Measurements from ENCODE around the gene PTDSS2.
A peak's percentile ranks its signal among the peaks of the same experiment; 100 is the strongest.

PTDSS2 gene

DNA sequence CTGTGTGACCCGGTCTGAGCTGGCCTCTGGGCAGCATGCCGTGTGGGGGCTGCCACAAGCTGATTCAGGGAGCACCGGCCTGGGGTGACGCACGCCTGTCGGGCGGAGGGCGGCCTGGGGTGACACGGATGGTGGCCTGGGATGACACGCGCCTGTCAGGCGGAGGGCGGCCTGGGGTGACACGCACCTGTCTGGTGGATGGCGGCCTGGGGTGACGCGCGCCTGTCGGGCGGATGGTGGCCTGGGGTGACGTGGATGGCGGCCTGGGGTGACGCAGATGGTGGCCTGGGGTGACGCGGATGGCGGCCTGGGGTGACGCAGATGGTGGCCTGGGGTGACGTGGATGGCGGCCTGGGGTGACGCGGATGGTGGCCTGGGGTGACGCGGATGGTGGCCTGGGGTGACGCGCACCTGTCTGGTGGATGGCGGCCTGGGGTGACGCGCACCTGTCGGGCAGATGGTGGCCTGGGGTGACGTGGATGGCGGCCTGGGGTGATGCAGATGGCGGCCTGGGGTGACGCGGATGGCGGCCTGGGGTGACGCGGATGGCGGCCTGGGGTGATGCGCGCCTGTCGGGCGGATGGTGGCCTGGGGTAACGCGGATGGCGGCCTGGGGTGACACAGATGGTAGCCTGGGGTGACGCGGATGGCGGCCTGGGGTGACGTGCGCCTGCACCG lies 21.5 kb downstream of the PTDSS2 start:
- no peak for DNase-seq

DNA sequence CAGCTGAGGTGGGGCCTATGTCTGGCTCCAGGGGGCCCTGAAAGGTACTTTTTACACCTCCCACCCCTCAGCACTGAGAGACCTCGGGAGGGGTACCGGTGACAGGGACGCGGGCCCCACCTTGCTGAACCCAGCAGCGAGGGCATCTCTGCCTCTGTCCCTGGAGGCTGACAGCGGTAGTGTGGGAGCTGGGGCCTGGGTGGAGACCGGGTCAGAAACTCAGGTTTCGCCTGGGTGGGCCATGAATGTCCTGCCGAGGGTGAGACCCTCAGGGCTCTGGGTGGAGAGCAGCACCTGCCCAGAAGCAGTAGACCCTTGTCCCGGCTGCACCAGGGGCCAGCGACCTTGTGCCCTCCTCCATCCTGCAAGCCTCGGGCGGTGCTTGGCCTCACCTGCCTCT lies 22.2 kb downstream of the PTDSS2 start:
- DNase-seq, result no peak

DNA sequence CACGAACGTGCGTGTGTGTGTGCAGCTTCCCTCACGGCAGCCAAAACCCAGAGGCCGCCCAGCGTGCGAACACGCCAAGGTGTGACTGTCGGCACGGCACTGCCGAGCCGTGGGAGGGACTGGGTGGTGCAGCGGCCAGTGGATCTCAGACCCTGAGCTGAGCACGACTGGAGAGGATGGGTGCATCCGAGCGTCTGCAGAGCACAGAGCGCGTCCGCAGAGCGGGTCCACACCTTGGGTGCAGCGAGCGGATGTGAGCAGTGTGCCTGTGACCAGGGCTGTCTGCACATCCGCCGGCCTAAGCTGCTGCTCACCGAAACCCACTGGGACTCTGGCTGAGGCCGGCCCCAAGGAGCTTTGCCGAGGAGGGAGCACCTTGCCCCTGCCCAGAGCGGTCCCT lies 22.7 kb downstream of the PTDSS2 start:
- no peak for DNase-seq

DNA sequence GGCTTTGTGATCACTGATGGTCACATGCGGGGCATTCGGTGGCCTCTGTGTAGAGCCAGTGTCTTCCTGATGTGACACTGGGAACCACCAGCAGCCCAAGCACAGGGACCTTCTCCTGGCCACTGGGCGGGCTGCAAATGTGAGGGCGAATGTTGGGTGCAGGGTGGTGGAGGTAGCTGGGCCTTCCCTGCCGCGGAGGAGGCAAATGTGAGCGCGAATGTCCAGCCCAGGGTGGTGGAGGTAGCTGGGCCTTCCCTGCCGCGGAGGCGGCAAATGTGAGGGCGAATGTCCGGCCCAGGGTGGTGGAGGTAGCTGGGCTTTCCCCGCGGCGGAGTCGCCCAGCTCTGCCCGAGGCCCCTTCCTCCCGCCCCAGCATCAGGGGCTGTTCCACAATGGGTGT lies 23.3 kb downstream of the PTDSS2 start:
- DNase-seq, result no peak

GRCh38 chr11:473962-474785 lies 24.1 kb downstream of the PTDSS2 start:
- DNase-seq, result peak; percentile 66

- no peak for DNase-seq
Observed at GRCh38 chr11:474914-475506, 24.9 kb downstream of the PTDSS2 start.

GRCh38 chr11:475941-476340 lies 25.9 kb downstream of the PTDSS2 start:
- no peak for DNase-seq

GRCh38 chr11:476416-476815 lies 26.3 kb downstream of the PTDSS2 start:
- DNase-seq, result no peak

DNA sequence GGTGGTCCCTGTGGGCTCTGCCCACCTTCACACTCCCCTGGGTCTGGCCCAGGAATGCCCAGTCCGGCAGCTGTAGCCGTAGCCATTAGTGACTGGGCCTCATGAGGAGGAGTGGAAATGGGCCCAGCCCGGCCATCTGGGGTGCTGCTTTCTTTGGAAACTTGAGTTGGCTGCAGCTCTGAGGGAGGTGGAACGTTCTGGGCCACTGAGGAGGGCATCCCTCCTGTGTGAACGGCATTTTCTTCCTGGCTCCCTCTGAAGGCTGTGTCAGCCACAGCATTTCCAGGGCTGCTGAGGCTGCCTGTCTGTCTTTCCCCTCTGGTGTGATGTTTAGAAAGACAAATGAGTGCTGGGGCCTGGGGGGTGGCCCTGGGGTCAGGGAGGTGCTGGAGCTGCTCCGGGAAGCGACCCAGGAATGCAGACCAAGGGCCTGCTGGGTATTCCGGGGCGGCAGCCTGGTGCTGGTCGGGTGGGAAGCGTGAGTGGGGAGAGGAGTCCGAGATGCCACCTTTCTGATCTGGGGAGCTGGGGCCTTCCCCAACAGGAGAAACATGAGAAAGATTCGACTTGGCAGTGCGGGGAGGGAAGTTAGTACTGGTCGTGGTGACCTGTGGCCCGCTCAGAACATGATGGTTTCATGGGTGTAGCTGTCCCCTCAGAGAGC lies 27.1 kb downstream of the PTDSS2 start:
- no peak for DNase-seq

DNA sequence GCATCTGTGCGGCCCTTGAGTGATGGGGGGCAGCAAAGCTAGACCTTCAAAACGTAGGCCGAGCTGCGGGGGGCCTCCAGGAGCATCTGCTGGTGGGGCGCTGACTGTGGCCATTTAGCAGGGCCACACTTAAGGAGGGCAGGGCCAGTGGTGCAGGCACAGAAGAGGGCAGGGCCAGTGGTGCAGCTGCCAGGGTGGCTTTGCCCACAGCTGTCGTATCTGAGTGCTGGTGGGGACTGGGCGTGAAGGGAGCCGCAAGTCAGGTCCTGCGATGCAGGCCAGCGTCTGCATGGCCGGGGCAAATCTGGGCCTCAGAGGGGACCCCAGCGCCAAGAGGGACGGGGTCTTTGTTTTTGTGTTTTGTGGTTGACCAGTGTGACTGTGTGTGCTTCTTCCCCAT lies 29.2 kb downstream of the PTDSS2 start:
- DNase-seq, result no peak

GRCh38 chr11:484616-485015 lies 34.5 kb downstream of the PTDSS2 start:
- DNase-seq, result no peak

DNA sequence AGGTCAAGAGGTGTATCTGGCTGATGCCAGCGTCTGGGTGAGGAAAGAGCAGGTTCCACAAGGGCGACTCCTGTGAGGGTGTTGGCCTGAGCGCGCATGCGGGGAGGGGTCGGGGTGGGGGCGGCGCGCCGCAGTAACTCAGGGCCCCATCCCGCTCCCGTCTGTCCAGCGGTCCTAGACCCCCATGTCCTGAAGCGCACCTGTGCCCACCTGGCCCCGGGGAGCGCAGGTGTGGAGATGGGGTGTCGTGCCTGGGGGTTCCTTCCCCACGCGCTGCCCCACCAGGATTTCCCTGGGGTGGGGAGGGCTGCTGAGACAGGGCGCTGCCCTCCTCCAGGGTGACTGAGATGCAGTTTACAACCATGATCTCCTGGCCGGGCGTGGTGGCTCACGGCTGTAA lies 36.1 kb downstream of the PTDSS2 start:
- no peak for DNase-seq

- DNase-seq, result no peak
Observed at GRCh38 chr11:487571-488021, 37.5 kb downstream of the PTDSS2 start.

GRCh38 chr11:488062-488461 lies 38.0 kb downstream of the PTDSS2 start:
- no peak for DNase-seq

DNA sequence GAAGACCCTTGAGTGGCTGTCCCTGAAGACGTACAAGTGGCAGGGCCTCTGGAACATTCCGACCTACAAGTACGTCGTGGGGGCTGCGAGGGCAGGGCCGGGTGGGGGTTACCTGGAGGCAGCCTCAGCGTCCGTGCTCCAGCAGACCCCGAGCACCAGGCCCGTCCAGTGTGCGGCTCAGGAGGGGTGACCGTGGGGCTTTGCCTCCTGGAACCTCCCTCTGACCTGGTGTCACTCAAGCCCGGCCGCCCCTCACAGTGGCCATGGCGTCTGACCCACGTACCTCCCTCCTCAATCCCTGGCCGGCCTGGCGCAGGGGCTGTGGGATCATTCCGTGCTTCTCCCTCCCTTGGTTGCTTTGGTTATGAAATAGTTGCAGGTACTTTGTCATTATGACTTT lies 38.5 kb downstream of the PTDSS2 start:
- no peak for DNase-seq

GRCh38 chr11:488992-489391 lies 38.9 kb downstream of the PTDSS2 start:
- no peak for DNase-seq

DNA sequence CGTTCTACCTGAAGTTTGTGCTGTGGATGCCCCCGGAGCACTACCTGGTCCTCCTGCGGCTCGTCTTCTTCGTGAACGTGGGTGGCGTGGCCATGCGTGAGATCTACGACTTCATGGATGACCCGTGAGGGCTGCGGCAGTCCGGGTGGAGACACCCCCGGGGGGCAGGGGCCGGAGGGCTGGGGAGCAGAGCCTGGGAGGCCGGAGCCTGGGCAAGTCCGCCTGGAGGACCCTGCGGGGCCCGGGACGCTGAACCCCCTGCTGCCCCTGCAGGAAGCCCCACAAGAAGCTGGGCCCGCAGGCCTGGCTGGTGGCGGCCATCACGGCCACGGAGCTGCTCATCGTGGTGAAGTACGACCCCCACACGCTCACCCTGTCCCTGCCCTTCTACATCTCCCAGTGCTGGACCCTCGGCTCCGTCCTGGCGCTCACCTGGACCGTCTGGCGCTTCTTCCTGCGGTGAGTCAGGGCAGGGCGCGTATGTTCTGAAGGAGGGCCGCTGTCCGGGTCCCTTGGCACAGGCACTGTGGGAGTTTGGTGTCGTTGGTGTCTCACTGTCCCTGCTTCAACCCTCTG lies 39.6 kb downstream of the PTDSS2 start:
- DNase-seq, result no peak

- DNase-seq, result no peak
Observed at GRCh38 chr11:490186-490929, 40.3 kb downstream of the PTDSS2 start.

GRCh38 chr11:490930-491260 lies 40.8 kb downstream of the PTDSS2 start:
- DNase-seq, result no peak

DNA sequence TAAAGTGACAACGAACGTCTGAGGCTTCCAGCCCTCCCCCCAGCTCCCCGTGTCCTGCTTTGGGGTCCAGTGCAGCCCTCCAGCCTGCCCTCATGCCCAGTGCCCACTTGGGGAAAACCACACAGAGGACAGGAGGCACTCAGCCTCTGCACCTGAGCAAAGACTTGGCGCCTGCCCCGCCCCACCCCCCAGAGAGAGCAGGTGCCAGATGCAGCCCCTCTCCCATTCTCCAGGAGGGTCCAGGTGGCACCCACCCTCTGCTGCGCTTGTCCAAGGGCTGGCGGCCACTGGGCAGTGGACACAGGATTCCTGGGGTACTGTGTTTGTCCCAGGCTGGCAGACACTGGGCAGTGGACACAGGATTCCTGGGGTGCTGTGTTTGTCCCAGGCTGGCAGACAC lies 41.3 kb downstream of the PTDSS2 start:
- no peak for DNase-seq

DNA sequence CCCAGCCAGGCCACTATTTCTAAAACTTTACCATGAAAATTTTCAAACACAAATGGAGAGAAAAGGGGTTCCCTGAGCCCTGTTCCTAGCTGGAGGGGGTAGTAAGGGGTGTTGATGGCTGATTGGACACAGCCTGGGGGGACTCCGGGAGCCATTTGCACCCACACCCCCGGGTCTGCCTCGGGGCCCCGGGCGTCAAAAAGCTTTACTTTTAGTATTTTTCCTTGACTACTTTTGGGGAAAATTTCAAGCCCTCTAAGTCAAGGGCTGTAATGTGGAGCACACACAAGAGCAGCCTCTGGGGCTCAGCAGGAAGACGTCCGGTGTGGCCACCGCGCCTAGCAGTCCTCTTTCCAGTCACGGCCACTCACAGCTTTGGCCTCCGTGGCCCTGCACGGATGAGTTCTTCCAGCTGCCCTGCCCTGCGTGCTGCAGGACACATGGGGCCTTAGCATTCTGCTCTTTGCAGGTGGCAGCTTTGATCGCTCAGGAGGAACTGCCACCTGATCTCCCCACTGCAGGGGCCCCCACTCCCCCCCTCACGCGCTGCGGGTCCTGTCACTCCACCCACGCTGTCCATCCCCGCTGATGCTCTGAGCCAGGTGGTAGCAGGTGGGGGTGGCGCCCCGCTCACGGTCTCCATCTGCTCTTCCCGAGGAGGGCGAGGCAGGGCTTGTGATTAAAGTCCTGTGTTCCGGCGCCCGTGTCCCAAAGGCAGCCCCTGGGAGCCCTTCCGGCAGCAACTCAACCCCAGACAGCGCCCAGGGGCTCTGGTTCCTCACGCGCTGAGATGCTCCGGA lies 42.5 kb downstream of the PTDSS2 start:
- no peak for DNase-seq
